D721Med (cell line): Measurements from ENCODE around the gene EAPP.
"Not testable (repeated sequence)": the region's sequence is repeated elsewhere in the genome, so short reads cannot be mapped to it uniquely, and the experiment has no call there.

Source experiments
- DNase-seq: peaks from one replicate; pipeline ENCODE4 v3.0.0; 2011; ENCODE audit warnings: low spot score; ENCODE audit not compliant: insufficient read length
- FAIRE-seq: peaks from 2 replicates; lab custom pipeline; 2011; peaks lifted over from hg19 to GRCh38; lab: Jason Lieb, UNC
- TF ChIP-seq, protein P1 (sequence below): IDR thresholded peaks from 2 replicates; pipeline ENCODE4 v1.5.1; 2012; ENCODE audit warnings: mild to moderate bottlenecking, control low read depth; ENCODE audit not compliant: insufficient read depth; ENCODE audit errors: missing control alignments

EAPP gene

GRCh38 chr14:34482463-34482862, 57.0 kb downstream of the EAPP start:
- TF ChIP-seq, protein P1, sequence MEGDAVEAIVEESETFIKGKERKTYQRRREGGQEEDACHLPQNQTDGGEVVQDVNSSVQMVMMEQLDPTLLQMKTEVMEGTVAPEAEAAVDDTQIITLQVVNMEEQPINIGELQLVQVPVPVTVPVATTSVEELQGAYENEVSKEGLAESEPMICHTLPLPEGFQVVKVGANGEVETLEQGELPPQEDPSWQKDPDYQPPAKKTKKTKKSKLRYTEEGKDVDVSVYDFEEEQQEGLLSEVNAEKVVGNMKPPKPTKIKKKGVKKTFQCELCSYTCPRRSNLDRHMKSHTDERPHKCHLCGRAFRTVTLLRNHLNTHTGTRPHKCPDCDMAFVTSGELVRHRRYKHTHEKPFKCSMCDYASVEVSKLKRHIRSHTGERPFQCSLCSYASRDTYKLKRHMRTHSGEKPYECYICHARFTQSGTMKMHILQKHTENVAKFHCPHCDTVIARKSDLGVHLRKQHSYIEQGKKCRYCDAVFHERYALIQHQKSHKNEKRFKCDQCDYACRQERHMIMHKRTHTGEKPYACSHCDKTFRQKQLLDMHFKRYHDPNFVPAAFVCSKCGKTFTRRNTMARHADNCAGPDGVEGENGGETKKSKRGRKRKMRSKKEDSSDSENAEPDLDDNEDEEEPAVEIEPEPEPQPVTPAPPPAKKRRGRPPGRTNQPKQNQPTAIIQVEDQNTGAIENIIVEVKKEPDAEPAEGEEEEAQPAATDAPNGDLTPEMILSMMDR, result no peak
- FAIRE-seq, result no peak
- no peak for DNase-seq

DNA sequence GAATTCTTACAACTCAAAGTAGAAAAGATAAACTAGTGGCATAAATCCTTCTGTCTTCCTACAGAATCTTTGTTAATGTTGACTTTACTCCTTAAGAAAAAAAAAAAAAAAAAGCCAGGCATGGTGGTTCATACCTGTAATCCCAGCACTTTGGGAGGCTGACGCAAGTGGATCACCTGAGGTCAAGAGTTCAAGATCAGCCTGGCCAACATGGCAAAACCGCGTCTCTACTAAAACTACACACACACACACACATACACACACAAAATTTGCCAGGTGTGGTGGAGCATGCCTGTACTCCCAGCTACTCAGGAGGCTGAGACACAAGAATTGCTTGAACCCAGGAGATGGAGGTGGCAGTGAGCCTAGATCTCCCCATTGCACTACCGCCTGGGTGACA, 59.8 kb downstream of the EAPP start:
- TF ChIP-seq, protein P1, result no peak
- no peak for FAIRE-seq
- no peak for DNase-seq

- DNase-seq, result no peak
- no peak for FAIRE-seq
- TF ChIP-seq, protein P1, result no peak
Observed at GRCh38 chr14:34478261-34478660, 61.2 kb downstream of the EAPP start.

DNA sequence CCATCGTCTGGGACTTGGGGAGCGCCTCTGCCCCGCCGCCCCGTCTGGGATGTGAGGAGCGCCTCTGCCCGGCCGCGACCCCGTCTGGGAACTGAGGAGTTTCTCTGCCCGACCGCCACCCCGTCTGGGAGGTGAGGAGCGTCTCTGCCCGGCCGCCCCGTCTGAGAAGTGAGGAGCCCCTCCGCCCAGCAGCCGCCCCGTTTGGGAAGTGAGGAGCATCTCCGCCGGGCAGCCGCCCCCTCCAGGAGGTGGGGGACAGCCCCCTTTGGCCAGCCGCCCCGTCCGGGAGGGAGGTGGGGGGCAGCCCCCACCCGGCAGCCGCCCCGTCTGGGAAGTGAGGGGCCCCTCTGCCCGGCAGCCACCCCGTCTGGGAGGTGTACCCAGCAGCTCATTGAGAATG, 63.5 kb downstream of the EAPP start:
- not testable (repeated sequence) for DNase-seq, FAIRE-seq

- TF ChIP-seq, protein P1, result no peak
- DNase-seq, result no peak
- no peak for FAIRE-seq
Observed at GRCh38 chr14:34475163-34475562, 64.3 kb downstream of the EAPP start.

DNA sequence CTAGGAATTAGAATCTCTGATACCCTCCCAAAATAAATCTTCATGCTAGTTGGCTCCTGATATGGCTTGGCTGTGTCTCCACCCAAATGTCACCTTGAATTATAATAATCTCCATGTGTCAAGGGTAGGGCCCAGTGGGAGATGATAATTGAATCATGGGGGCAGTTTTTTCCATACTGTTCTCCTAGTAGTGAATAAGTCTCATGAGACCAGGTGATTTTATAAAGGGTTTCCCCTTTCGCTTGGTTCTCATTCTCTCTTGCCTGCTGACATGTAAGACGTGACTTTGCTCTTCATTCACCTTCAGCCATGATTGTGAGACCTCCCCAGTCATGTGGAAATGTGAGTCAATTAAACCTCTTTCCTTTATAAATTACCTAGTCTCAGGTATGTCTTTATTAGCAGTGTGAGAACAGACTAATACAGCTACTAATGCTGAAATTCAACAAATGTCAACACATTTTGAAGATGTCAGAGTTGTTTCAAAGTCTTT, 65.3 kb downstream of the EAPP start:
- DNase-seq (no peak), FAIRE-seq (no peak)
- TF ChIP-seq, protein P1, result no peak

DNA sequence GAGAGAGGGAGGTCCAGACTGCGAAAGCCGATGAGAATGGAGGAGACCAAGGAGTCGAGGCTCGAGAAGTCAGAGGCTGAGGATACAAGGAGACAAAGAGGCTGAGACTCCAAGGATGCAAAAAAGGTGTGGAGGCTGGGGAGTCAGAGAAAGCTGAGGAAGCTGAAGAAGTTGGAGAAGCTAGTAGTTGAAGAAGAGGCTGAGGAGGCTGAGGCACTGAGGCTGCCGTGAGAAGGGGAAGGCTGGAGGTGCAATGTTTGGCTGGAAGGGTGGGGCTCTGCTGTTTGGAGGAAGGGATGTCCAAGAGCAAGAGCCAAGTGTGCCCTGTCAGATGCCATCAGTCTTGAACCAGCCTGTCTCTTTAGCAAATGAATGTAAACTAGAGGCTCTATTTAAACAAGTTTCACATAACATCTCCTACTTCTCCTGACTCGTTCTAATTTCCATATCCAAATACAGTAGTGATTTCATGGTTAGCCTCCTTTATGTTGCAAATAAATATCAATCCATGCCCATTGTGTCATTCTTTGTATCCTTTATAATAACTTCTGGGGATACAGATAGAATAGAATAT, 66.7 kb downstream of the EAPP start:
- FAIRE-seq, result no peak
- TF ChIP-seq, protein P1, result no peak
- DNase-seq, result no peak
